ENCODE measurements around the gene SMAD4. TPM values are rescaled to one million over a fixed set of nuclear protein-coding genes. Genes with fewer than 3 reads are reported as not detected.

The SMAD4 gene
- total and polyA plus RNA-seq, 7 donors: 16.4 to 143 (median 106) TPM

GRCh38 chr18:51123481-51123880 is 93.5 kb downstream of the SMAD4 start:
- Histone ChIP-seq H3K4me1 (no peaks in the 10 kb centered on the region), H3K27me3 (no peaks in the 10 kb centered on the region), H3K9me3 (no peaks in the 10 kb centered on the region), H3K27ac (no peak overlapping the region), H3K4me3 (no peak overlapping the region), H3K36me3 (no peaks in the 10 kb centered on the region)
- WGBS, 2 donors: 89 to 90% methylated on average over 10 of the region's 10 CpGs
- intact Hi-C loops (cut with DNase I): no loop called here
- TF ChIP-seq POLR2A (IDR thresholded peaks at IDR 0.05): no peak
- TF ChIP-seq CTCF (IDR thresholded peaks at IDR 0.05): no peak
- TF ChIP-seq EP300 (IDR thresholded peaks at IDR 0.05): no peak
- no peak for TF ChIP-seq POLR2AphosphoS5 (IDR thresholded peaks at IDR 0.05)
- DNase-seq: no peak

- Histone ChIP-seq H3K4me1 (no peaks in the 10 kb centered on the region), H3K27ac (no peak overlapping the region), H3K27me3 (no peaks in the 10 kb centered on the region), H3K36me3 (no peaks in the 10 kb centered on the region), H3K9me3 (no peaks in the 10 kb centered on the region), H3K4me3 (no peak overlapping the region)
- WGBS, 2 donors: 77 to 87% methylated on average over 10 of the region's 10 CpGs
- no peak for DNase-seq
- TF ChIP-seq EP300 (IDR thresholded peaks at IDR 0.05) (no peak), POLR2A (IDR thresholded peaks at IDR 0.05) (no peak), POLR2AphosphoS5 (IDR thresholded peaks at IDR 0.05) (no peak), CTCF (IDR thresholded peaks at IDR 0.05) (no peak)
- intact Hi-C loops (cut with DNase I): no loop called here
Measured at GRCh38 chr18:51123936-51124486, 94.0 kb downstream of the SMAD4 start.

GRCh38 chr18:51125976-51126375 is 96.0 kb downstream of the SMAD4 start:
- 81 to 90% methylated on average over 2 of the region's 2 CpGs for WGBS, 2 donors
- Histone ChIP-seq H3K4me3 (no peak overlapping the region), H3K27ac (no peak overlapping the region), H3K36me3 (no peaks in the 10 kb centered on the region), H3K27me3 (no peaks in the 10 kb centered on the region), H3K4me1 (no peaks in the 10 kb centered on the region), H3K9me3 (no peaks in the 10 kb centered on the region)
- intact Hi-C loops (cut with DNase I): no loop called here
- no peak for DNase-seq
- TF ChIP-seq CTCF (IDR thresholded peaks at IDR 0.05): no peak
- TF ChIP-seq POLR2AphosphoS5 (IDR thresholded peaks at IDR 0.05): no peak

- intact Hi-C loops (cut with DNase I): no loop called here
- Histone ChIP-seq H3K27me3 (no peaks in the 10 kb centered on the region), H3K4me3 (no peak overlapping the region), H3K36me3 (no peaks in the 10 kb centered on the region), H3K4me1 (no peaks in the 10 kb centered on the region), H3K9me3 (no peaks in the 10 kb centered on the region), H3K27ac (no peak overlapping the region)
- WGBS, 2 donors: 78 to 82% methylated on average over 3 of the region's 3 CpGs
- TF ChIP-seq EP300 (IDR thresholded peaks at IDR 0.05): no peak
- no peak for TF ChIP-seq POLR2A (IDR thresholded peaks at IDR 0.05)
- no peak for TF ChIP-seq CTCF (IDR thresholded peaks at IDR 0.05)
- TF ChIP-seq POLR2AphosphoS5 (IDR thresholded peaks at IDR 0.05): no peak
- no peak for DNase-seq
Measured at GRCh38 chr18:51127664-51128063, 97.7 kb downstream of the SMAD4 start.

- intact Hi-C loops (cut with DNase I): no loop called here
- H3K4me1 ChIP-seq: no peaks in the 10 kb centered on the region
- DNase-seq: no peak
- TF ChIP-seq POLR2A (IDR thresholded peaks at IDR 0.05) (no peak), EP300 (IDR thresholded peaks at IDR 0.05) (no peak), CTCF (IDR thresholded peaks at IDR 0.05) (no peak), POLR2AphosphoS5 (IDR thresholded peaks at IDR 0.05) (no peak)
- 90% methylated on average over 4 of the region's 4 CpGs for WGBS, 2 donors
- H3K27ac ChIP-seq: no peak overlapping the region
- no peaks in the 10 kb centered on the region for H3K36me3 ChIP-seq
- no peaks in the 10 kb centered on the region for H3K9me3 ChIP-seq
- no peak overlapping the region for H3K4me3 ChIP-seq
- no peaks in the 10 kb centered on the region for H3K27me3 ChIP-seq
Measured at GRCh38 chr18:51128533-51128932, 98.5 kb downstream of the SMAD4 start.
